Tibial nerve (tissue), 4 donors: ENCODE measurements around the gene RNF212.

Experiments
- EP300 ChIP-seq, 2 donors: sonication (generic); formaldehyde crosslinking; IDR thresholded peaks; one replicate each; pipeline ENCODE4 v1.6.1; 2017; ENCODE audit warnings: antibody characterized with exemption in 2 of 2, mild to moderate bottlenecking in 1 of 2
- POLR2A ChIP-seq, 2 donors: fragments of 450-650 bp; IDR thresholded peaks; one replicate each; pipeline ENCODE4 v1.6.1; 2017; ENCODE audit warnings: antibody characterized with exemption in 2 of 2, mild to moderate bottlenecking in 2 of 2, moderate library complexity in 2 of 2
- TF ChIP-seq, protein P1 (sequence below), 5 experiments: fragments of 200-600 bp in 3 of 5; fragments of 450-650 bp in 2 of 5; sonication (generic) in 3 of 5; IDR thresholded peaks; one replicate each; pipeline ENCODE4 v1.5.1; 2016 to 2019; ENCODE audit warnings: antibody characterized with exemption in 5 of 5, mild to moderate bottlenecking in 3 of 5, moderate library complexity in 2 of 5

DNA sequence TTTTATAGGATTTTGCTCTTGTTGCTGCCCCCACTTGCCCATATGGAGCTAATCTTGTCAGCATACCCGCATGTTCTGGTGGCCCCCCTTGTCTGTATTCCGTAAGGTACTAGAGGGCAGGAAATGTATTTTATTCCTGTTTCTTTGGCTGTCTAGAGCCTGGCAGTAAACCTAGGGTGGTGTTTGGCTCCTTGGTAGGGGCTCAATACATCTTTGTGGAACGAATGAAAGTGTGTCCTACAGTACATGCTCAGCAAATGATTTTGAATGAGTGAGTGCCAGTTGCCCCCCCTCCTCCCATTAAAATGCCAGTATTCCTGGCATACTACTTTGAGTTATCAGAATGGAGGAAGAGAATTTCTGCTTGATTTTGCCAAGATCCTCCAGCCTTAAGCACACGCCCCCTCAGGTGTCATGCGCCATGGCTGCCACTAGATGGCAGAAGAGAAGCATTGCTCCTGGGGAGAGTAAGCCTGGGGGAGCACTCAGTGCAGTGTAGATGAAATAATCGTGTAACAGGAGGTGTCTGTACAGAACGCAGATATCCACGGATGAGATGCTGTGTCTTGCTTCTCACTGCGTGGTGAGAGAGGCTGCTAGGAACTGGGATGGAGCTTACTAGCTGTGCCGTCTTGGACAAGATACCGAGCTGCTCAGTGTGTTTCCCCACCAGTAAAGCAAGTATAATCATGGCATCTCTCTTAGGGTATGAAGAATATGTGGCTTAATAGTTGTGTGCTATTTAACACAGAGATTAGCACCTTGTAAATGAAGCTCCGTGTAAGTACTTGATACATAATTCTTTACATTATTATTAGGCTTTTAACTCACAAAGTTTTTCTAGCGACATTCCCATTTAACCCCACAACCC lies 17.2 kb upstream of the RNF212 start:
- TF ChIP-seq, protein P1, sequence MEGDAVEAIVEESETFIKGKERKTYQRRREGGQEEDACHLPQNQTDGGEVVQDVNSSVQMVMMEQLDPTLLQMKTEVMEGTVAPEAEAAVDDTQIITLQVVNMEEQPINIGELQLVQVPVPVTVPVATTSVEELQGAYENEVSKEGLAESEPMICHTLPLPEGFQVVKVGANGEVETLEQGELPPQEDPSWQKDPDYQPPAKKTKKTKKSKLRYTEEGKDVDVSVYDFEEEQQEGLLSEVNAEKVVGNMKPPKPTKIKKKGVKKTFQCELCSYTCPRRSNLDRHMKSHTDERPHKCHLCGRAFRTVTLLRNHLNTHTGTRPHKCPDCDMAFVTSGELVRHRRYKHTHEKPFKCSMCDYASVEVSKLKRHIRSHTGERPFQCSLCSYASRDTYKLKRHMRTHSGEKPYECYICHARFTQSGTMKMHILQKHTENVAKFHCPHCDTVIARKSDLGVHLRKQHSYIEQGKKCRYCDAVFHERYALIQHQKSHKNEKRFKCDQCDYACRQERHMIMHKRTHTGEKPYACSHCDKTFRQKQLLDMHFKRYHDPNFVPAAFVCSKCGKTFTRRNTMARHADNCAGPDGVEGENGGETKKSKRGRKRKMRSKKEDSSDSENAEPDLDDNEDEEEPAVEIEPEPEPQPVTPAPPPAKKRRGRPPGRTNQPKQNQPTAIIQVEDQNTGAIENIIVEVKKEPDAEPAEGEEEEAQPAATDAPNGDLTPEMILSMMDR (IDR thresholded peaks at IDR 0.05), result peak; percentile 94 to 100 (median 98)
- TF ChIP-seq POLR2A (IDR thresholded peaks at IDR 0.05) (no peak), EP300 (IDR thresholded peaks at IDR 0.05) (no peak)
